HG03439 (cell line): ENCODE data around the gene NTRK1.
"Not testable (repeated sequence)": the region's sequence is repeated elsewhere in the genome, so short reads cannot be mapped to it uniquely, and the experiment has no call there.

Experiments used
- ATAC-seq: cut with Tn5 transposase; IDR thresholded peaks from one replicate; pipeline ENCODE4 v1.9.1; 2021; ENCODE audit warnings: mild to moderate bottlenecking, moderate library complexity; ENCODE audit not compliant: unreplicated experiment

NTRK1 gene

GRCh38 chr1:156910309-156910782, 49.7 kb downstream of the NTRK1 start:
- no peak for ATAC-seq

GRCh38 chr1:156911577-156912298, 51.1 kb downstream of the NTRK1 start:
- ATAC-seq, result no peak

DNA sequence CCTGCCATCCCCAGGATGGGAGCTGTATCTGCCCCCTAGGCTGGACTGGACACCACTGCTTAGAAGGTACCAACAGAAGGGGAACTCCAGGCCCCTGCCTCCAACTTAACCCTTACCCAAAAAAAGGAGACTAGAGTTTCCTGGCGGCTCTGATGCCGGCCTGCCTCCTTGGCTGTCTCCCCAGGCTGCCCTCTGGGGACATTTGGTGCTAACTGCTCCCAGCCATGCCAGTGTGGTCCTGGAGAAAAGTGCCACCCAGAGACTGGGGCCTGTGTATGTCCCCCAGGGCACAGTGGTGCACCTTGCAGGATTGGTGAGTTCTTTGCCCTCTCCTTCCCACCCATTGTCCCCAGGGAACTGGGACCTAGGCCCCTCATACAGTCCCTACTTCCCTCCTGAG, 51.6 kb downstream of the NTRK1 start:
- ATAC-seq, result no peak

GRCh38 chr1:156912861-156913808, 52.5 kb downstream of the NTRK1 start:
- ATAC-seq, result no peak

- no peak for ATAC-seq
Observed at GRCh38 chr1:156913809-156914387, 53.2 kb downstream of the NTRK1 start.

DNA sequence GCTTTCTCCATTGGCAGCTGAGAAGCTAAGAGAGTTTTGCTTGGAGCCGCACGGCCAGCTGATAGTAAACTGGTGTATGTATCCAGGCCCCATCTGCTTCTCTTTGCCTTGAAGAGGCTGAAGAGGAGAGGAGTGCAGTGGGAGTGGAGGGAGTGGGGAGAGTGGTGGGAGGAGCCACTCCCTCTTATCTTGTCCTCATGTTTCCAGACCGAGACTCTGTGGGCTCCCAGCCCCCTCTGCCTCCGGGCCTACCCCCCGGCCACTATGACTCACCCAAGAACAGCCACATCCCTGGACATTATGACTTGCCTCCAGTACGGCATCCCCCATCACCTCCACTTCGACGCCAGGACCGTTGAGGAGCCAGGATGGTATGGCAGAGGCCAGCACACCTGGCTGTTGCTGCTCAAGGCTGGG, 53.8 kb downstream of the NTRK1 start:
- ATAC-seq, result no peak

DNA sequence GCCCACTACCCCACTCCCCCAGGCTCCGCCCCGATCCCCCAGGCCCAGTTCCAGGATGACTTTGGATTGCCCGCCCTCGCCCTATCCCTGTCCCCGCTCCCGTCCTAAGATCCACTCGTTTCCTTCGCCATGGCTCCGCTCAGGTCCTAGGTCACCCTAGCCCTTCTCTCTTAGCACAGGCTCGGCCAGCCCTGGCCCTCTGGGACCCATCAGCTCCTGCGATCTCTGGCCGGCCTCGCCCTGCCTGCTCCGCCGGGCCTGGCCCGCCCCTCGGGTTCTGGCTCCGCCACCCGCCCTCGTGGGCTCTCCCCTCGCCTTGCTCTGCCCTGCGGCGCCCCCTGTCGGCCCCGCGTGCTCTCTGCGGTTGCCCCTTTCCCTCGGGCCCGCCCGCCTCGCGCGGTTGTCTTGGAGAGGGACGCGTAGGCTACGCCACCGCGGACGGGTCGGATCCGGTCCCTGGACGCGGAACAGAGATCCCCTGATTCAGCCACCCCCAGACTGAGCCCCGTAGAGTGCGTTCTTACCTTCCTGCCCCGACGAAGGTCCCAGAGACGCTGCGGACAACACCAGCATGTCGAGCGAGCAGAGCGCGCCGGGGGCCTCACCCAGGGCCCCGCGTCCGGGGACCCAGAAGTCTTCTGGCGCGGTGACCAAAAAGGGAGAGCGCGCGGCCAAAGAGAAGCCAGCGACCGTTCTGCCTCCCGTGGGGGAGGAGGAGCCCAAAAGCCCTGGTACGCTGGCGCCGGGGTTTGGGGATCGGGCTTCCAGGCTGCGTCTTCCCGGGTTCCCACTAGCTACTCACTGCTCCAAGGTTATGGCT, 59.8 kb downstream of the NTRK1 start, which contains the start of gene LRRC71:
TSS of gene LRRC71 (plus strand) at position 400 of the 820 bp plus-strand sequence. CDS start at position 572, 172 bp downstream.
- ATAC-seq, result no peak

- ATAC-seq, result no peak
Observed at GRCh38 chr1:156921053-156921529, 60.4 kb downstream of the NTRK1 start.

GRCh38 chr1:156922986-156923669, 62.5 kb downstream of the NTRK1 start:
- ATAC-seq, result no peak

- ATAC-seq, result no peak
Observed at GRCh38 chr1:156923670-156924477, 63.2 kb downstream of the NTRK1 start.

- ATAC-seq, result no peak
Observed at GRCh38 chr1:156924478-156925153, 64.0 kb downstream of the NTRK1 start.

DNA sequence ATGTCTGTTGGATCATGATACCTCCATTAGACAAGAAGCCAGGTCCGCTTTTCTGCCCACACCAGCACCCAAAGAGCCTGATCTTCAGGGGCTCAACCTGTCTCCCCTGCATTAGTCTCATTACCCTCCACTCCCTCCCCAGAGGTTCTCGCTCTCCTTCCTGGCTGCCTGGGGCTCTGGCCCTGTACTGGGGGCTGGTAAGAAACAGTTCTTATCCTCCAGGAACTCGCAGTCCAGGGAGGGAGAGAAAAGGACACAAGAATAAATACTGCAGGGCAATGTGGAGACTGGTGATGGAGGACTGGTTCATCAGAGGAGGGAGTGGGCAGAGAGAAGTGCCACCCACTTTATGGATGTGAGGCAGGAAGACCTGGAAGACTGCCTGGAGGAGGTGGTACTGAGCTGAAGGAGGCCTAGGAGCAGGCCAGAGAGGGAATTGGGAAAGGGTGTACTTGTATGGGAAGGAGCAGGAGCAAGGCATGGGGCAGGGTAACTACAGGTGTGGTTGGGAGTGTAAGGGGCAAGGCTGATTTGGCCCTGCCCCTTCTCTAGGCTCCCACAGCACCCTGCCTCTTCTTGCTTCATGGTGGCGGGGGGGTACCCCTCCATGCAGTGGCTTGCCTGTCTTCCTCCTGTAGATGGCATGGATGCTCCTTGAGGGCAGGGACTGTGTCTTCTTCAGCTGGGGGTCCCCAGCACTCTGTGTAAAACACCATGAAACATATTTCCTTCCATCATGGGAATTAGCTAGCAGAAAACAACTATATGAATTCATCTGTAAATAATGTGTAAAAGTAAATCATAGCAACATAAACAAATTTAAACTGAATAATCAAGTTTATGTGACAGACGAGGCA, 64.7 kb downstream of the NTRK1 start:
- ATAC-seq, result no peak

- ATAC-seq, result no peak
Observed at GRCh38 chr1:156926175-156926574, 65.5 kb downstream of the NTRK1 start.

- ATAC-seq, result not testable (repeated sequence)
Observed at GRCh38 chr1:156926695-156927094, 66.0 kb downstream of the NTRK1 start.

DNA sequence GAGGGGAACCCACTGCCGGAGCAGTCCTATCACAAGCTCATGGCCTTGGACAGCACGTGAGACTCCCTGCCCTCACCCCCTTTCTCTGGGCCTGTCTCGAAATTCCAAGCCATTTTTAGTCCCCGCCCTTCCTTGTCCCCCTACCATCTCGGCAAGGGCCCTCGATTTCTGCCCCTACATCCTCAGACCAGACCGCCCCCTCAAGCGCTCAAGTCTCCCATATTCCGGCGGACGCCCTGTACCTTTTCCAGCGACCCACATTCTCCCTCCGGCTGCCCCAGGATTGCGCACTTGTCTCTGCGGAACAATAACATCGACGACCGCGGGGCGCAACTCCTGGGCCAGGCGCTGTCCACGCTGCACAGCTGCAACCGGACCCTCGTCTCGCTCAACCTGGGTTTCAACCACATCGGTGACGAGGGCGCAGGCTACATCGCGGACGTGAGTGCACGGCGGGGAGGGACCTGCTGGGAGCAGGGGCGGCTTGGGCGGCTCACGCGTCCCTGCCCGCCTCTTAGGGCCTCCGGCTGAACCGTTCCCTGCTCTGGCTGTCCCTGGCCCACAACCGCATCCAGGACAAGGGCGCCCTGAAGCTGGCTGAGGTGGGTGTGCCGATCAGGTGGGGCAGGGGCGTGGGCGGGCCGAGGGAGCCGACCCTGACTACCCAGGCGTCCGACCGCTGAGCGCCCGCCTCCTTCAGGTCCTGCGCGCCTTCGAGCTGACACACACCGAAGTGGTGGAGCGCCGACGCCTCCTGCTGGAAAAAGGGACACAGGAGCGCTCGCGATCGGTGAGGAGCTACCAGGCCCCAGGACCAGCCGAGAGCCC, 66.8 kb downstream of the NTRK1 start:
- ATAC-seq, result no peak

DNA sequence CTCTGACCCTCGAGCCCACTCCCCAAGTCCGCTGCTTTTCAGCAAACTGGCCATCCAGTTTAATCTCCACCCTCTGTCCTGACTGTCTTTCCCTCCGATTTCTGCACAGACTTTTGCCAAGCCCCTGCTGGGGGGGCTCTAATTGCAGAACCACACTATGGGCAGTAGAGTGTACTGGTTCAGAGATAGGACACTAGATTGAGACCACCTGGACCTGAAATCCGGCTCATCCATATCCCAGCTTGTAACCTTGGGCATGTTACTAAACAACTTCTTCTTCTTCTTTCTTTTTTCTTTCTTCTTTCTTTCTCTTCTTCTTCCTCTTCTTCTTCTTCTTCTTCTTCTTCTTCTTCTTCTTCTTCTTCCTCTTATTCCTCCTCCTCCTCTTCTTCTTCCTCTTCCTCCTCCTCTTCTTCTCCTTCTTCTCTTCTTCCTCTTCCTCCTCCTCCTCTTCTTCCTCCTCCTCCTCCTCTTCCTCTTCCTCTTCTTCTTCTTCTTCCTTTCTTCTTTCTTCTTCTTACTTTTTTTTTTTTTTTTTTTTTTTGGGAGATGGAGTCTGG, 67.5 kb downstream of the NTRK1 start:
- ATAC-seq, result no peak
